Upper lobe of left lung (tissue), 6 donors: ENCODE measurements around the gene CBLB. TPM values are rescaled to one million over a fixed set of nuclear protein-coding genes. Genes with fewer than 3 reads are reported as not detected.
"Not testable (repeated sequence)": the region's sequence is repeated elsewhere in the genome, so short reads cannot be mapped to it uniquely, and the experiment has no call there.

Source experiments
- ATAC-seq, 2 donors: fragments of 200-7000 bp; cut with Tn5 transposase; one replicate each; pipeline ENCODE4 v1.9.1; 2022; ENCODE audit warnings: mild to moderate bottlenecking in 2 of 2, moderate library complexity in 2 of 2; ENCODE audit not compliant: low FRiP score in 2 of 2
- DNase-seq, 2 donors: peaks; one replicate each; pipeline ENCODE4 v3.0.0-alpha.2; 2019 to 2020
- H3K27ac ChIP-seq, 4 donors: fragments of 200-600 bp; sonication (generic); one replicate each; pipeline ENCODE4 v1.5.1; 2016 to 2019
- H3K27me3 ChIP-seq, 4 donors: fragments of 200-600 bp; sonication (generic); one replicate each; pipeline ENCODE4 v1.5.1; 2017 to 2019
- H3K36me3 ChIP-seq, 4 donors: fragments of 200-600 bp; sonication (generic); one replicate each; pipeline ENCODE4 v1.5.1; 2016 to 2019
- H3K4me1 ChIP-seq, 4 donors: fragments of 200-600 bp; sonication (generic); one replicate each; pipeline ENCODE4 v1.5.1; 2018 to 2019
- H3K4me3 ChIP-seq, 4 donors: fragments of 200-600 bp; sonication (generic); one replicate each; pipeline ENCODE4 v1.5.1; 2017 to 2019; ENCODE audit warnings: mild to moderate bottlenecking in 2 of 4, moderate library complexity in 1 of 4
- H3K9me3 ChIP-seq, 4 donors: fragments of 200-600 bp; sonication (generic); one replicate each; pipeline ENCODE4 v1.5.1; 2018 to 2019
- CTCF ChIP-seq, 6 experiments: fragments of 450-650 bp in 4 of 6; fragments of 200-600 bp in 2 of 6; sonication (generic) in 2 of 6; IDR thresholded peaks; one replicate each; pipeline ENCODE4 v1.5.1; 2016 to 2019; ENCODE audit warnings: antibody characterized with exemption in 6 of 6
- EP300 ChIP-seq, 4 donors: sonication (generic); formaldehyde crosslinking; IDR thresholded peaks; one replicate each; pipeline ENCODE4 v1.5.1; 2017; ENCODE audit warnings: antibody characterized with exemption in 4 of 4, control low read depth in 2 of 4
- POLR2A ChIP-seq, 4 donors: fragments of 450-650 bp; IDR thresholded peaks; one replicate each; pipeline ENCODE4 v1.5.1; 2016 to 2017; ENCODE audit warnings: antibody characterized with exemption in 4 of 4, mild to moderate bottlenecking in 2 of 4
- POLR2AphosphoS5 ChIP-seq, 2 donors: sonication (generic); formaldehyde crosslinking; IDR thresholded peaks; one replicate each; pipeline ENCODE4 v1.5.1; 2017; ENCODE audit warnings: antibody characterized with exemption in 2 of 2
- WGBS, 2 donors: methylation state at CpG; one replicate each; pipeline ENCODE4 v1.1.5; 2017 to 2018; 5-methylcytosine and 5-hydroxymethylcytosine counted together
- total RNA-seq, 6 donors: library from RNA; depleted of rRNA in 4 of 6; stranded (reverse); fragments of >200 nt in 4 of 6; gene quantifications; one replicate each; pipeline versions ENCODE4 v1.1.0 to v1.2.1, GENCODE V29; 2016 to 2021
- donor health status: DM: no; HTN: no; CAD: no; lungs with moderate emphysema.
- donor health status: DM: no; HTN: yes; CAD: no; lungs with severe emphysema.

The CBLB gene
- total RNA-seq, 6 donors from 2014 or later = 30.3 to 85.9 (median 32.0) TPM

GRCh38 chr3:105728771-105729312 is 140.0 kb downstream of the CBLB start:
- peaks cover 0 to 12% (median 3%) of the 10 kb centered on the region in 4 donors for H3K9me3 ChIP-seq
- no peak for TF ChIP-seq CTCF (IDR thresholded peaks at IDR 0.05)
- TF ChIP-seq POLR2A (IDR thresholded peaks at IDR 0.05) = no peak
- no peak for TF ChIP-seq EP300 (IDR thresholded peaks at IDR 0.05)
- TF ChIP-seq POLR2AphosphoS5 (IDR thresholded peaks at IDR 0.05) = no peak
- no peak overlapping the region for H3K4me3 ChIP-seq
- H3K27ac ChIP-seq = no peak overlapping the region
- H3K4me1 ChIP-seq = peaks cover 0 to 15% (median 2%) of the 10 kb centered on the region in 4 donors
- ATAC-seq = no peak
- DNase-seq = no peak
- WGBS, 2 donors = 80 to 86% methylated on average over 3 of the region's 3 CpGs
- H3K27me3 ChIP-seq = no peaks in the 10 kb centered on the region
- H3K36me3 ChIP-seq = peaks cover 0 to 19% (median 4%) of the 10 kb centered on the region in 4 donors

DNA sequence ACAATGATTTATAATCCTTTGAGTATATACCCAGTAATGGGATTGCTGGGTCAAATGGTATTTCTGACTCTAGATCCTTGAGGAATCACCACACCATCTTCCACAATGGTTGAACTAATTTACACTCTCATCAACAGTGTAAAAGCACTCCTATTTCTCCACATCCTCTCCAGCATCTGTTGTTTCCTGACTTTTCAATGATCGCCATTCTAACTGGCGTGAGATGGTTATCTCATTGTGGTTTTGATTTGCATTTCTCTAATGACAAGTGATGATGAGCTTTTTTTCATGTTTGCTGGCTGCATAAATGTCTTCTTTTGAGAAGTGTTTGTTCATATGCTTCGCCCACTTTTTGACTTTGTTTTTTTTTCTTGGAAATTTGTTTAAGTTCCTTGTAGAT is 141.8 kb downstream of the CBLB start:
- Histone ChIP-seq H3K9me3 (peaks cover 0 to 12% (median 3%) of the 10 kb centered on the region in 4 donors), H3K4me1 (peaks cover 0 to 15% (median 2%) of the 10 kb centered on the region in 4 donors), H3K36me3 (peaks cover 0 to 11% (median 4%) of the 10 kb centered on the region in 4 donors)
- not testable (repeated sequence) for H3K27ac ChIP-seq, DNase-seq, ATAC-seq, H3K4me3 ChIP-seq, H3K27me3 ChIP-seq
- WGBS, 2 donors = 93 to 99% methylated on average over 3 of the region's 3 CpGs

- H3K9me3 ChIP-seq = peaks cover 0 to 12% (median 3%) of the 10 kb centered on the region in 4 donors
- no peak overlapping the region for H3K4me3 ChIP-seq
- no peak overlapping the region for H3K27ac ChIP-seq
- ATAC-seq (peak in 1 of 2 donors; percentile 78), DNase-seq (no peak)
- no peaks in the 10 kb centered on the region for H3K4me1 ChIP-seq
- TF ChIP-seq EP300 (IDR thresholded peaks at IDR 0.05) = no peak
- no peak for TF ChIP-seq POLR2A (IDR thresholded peaks at IDR 0.05)
- no peak for TF ChIP-seq CTCF (IDR thresholded peaks at IDR 0.05)
- TF ChIP-seq POLR2AphosphoS5 (IDR thresholded peaks at IDR 0.05) = no peak
- 60 to 67% methylated on average over 3 of the region's 3 CpGs for WGBS, 2 donors
- H3K27me3 ChIP-seq = no peaks in the 10 kb centered on the region
- peaks cover 5 to 30% (median 18%) of the 10 kb centered on the region in 4 donors for H3K36me3 ChIP-seq
Observed at GRCh38 chr3:105722943-105723556, 145.8 kb downstream of the CBLB start.

DNA sequence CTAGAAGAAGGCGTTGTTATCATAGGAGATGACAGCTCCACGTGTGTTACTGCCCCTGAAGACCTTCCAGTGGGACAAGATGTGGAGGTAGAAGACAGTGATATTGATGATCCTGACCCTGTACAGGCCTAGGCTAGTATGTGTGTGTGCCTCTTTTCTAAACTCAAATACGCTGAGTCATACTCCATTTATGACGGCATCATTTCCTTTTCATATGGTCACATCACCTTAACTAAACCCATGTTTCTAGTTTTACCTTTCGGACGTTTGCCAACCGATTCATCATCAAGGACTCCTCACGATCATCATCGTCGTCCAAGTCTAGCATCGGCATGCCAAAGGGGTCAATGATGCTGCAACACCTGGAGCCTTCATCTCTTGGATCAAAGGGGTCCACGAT is 149.0 kb downstream of the CBLB start:
- TF ChIP-seq CTCF (IDR thresholded peaks at IDR 0.05) (no peak), POLR2AphosphoS5 (IDR thresholded peaks at IDR 0.05) (no peak), EP300 (IDR thresholded peaks at IDR 0.05) (no peak), POLR2A (IDR thresholded peaks at IDR 0.05) (no peak)
- 86 to 91% methylated on average over 12 of the region's 12 CpGs for WGBS, 2 donors
- no peaks in the 10 kb centered on the region for H3K9me3 ChIP-seq
- H3K27me3 ChIP-seq = no peaks in the 10 kb centered on the region
- H3K4me1 ChIP-seq = no peaks in the 10 kb centered on the region
- peaks cover 5 to 33% (median 17%) of the 10 kb centered on the region in 4 donors for H3K36me3 ChIP-seq
- ATAC-seq (no peak), DNase-seq (no peak)
- H3K27ac ChIP-seq = no peak overlapping the region
- no peak overlapping the region for H3K4me3 ChIP-seq

GRCh38 chr3:105715372-105715771 is 153.4 kb downstream of the CBLB start:
- H3K36me3 ChIP-seq = peaks cover 5 to 41% (median 23%) of the 10 kb centered on the region in 4 donors
- WGBS, 2 donors = 78 to 81% methylated on average over 3 of the region's 3 CpGs

More at GRCh38 chr3:105715372-105715771, 153.4 kb downstream of the CBLB start:
- Histone ChIP-seq H3K4me1 (no peaks in the 10 kb centered on the region), H3K27ac (no peak overlapping the region), H3K9me3 (no peaks in the 10 kb centered on the region), H3K4me3 (no peak overlapping the region), H3K27me3 (no peaks in the 10 kb centered on the region)
- ATAC-seq (no peak), DNase-seq (no peak)
- TF ChIP-seq EP300 (IDR thresholded peaks at IDR 0.05) (no peak), POLR2AphosphoS5 (IDR thresholded peaks at IDR 0.05) (no peak), POLR2A (IDR thresholded peaks at IDR 0.05) (no peak), CTCF (IDR thresholded peaks at IDR 0.05) (no peak)
